Measurements from ENCODE around the gene ZNF426. TPM values are rescaled to one million over a fixed set of nuclear protein-coding genes. Genes with fewer than 3 reads are reported as not detected.

ZNF426 gene
- total and polyA plus RNA-seq, 2 of the 13 experiments (the other 11 are each of a cell fraction or from before 2014, with no cell fraction given) = 3.8 to 14.9 TPM

GRCh38 chr19:9538183-9539058, at the start of gene ZNF426 (continued):
- TF ChIP-seq HNF1A (IDR thresholded peaks at IDR 0.05; ENCODE audit: low read depth) (no peak), HNF1A (CRISPR knock-in tag; IDR thresholded peaks at IDR 0.05; ENCODE audit: borderline replicate concordance) (no peak), ZNF296 (CRISPR knock-in tag; conservative IDR thresholded peaks at IDR 0.05) (no peak; the same call in 1 of the 2 replicates), ZBTB43 (CRISPR knock-in tag; conservative IDR thresholded peaks at IDR 0.05) (peak; percentile 46; the same call in 1 of the 2 replicates), ZNF616 (CRISPR knock-in tag; IDR thresholded peaks at IDR 0.05; ENCODE audit: low read depth) (no peak), MLXIP (CRISPR knock-in tag; IDR thresholded peaks at IDR 0.05; ENCODE audit: borderline replicate concordance) (no peak), ZNF557 (CRISPR knock-in tag; IDR thresholded peaks at IDR 0.05) (no peak), ZNF280B (CRISPR knock-in tag; IDR thresholded peaks at IDR 0.05; ENCODE audit: borderline replicate concordance) (peak; percentile 64; the same call in 1 of the 2 replicates), ZNF230 (CRISPR knock-in tag; IDR thresholded peaks at IDR 0.05) (0 out of 2 replicates have a peak, but pooled peaks have one; percentile 37), USF2 (IDR thresholded peaks at IDR 0.05; ENCODE audit: low read depth, low read length) (no peak), USF2 (CRISPR knock-in tag; IDR thresholded peaks at IDR 0.05; ENCODE audit: borderline replicate concordance) (no peak), ZNF30 (CRISPR knock-in tag; IDR thresholded peaks at IDR 0.05) (0 out of 2 replicates have a peak, but pooled peaks have one; percentile 25), ZNF570 (CRISPR knock-in tag; IDR thresholded peaks at IDR 0.05; ENCODE audit: borderline replicate concordance) (no peak), ZFX (CRISPR knock-in tag; IDR thresholded peaks at IDR 0.05; ENCODE audit: low read depth) (peak; percentile 99), SMAD1 (CRISPR knock-in tag; IDR thresholded peaks at IDR 0.05; ENCODE audit: borderline replicate concordance, low read depth) (no peak)
